Lower lobe of right lung (tissue), 2 donors: ENCODE measurements around the gene AFM. TPM values are rescaled to one million over a fixed set of nuclear protein-coding genes. Genes with fewer than 3 reads are reported as not detected.

ENCODE experiments used
- ATAC-seq, 2 donors: fragments of 200-7000 bp; cut with Tn5 transposase; one replicate each; pipeline ENCODE4 v1.9.1; 2020 to 2022; ENCODE audit warnings: mild to moderate bottlenecking in 2 of 2, moderate library complexity in 2 of 2
- DNase-seq: peaks from one replicate; pipeline ENCODE4 v3.0.0-alpha.2; 2020
- H3K27ac ChIP-seq: fragments of 200-600 bp; one replicate; pipeline ENCODE4 v1.8.0; 2022
- H3K27me3 ChIP-seq: fragments of 200-600 bp; one replicate; pipeline ENCODE4 v1.8.0; 2022; ENCODE audit warnings: low read depth
- H3K36me3 ChIP-seq: fragments of 200-600 bp; one replicate; pipeline ENCODE4 v1.8.0; 2022; ENCODE audit warnings: mild to moderate bottlenecking
- H3K4me1 ChIP-seq: fragments of 200-600 bp; one replicate; pipeline ENCODE4 v1.8.0; 2022
- H3K4me3 ChIP-seq: fragments of 200-600 bp; one replicate; pipeline ENCODE4 v1.8.0; 2022; ENCODE audit warnings: mild to moderate bottlenecking
- H3K9me3 ChIP-seq: fragments of 200-600 bp; one replicate; pipeline ENCODE4 v1.8.0; 2022
- intact Hi-C: fragments of 100-400 bp; cut with DNase I; formaldehyde crosslinking; loops from one replicate; pipeline ENCODE4 v1.11.0; 2022
- total RNA-seq: library from RNA; stranded (reverse); fragmentation: NEBNext Ultra II Directional; extraction: Animal tissue kit (Norgen Biotek cat#: 25700); gene quantifications from one replicate; pipeline ENCODE4 v1.2.1, GENCODE V29; 2021
- TF ChIP-seq, protein P1 (sequence below): fragments of 200-600 bp; IDR thresholded peaks from one replicate; pipeline ENCODE4 v1.8.0; 2022; ENCODE audit warnings: antibody characterized with exemption, mild to moderate bottlenecking
- donor health status: DM: no; HTN: yes; CAD: no; lungs with severe emphysema.

AFM gene
- total RNA-seq, 1 donor from 2014 or later, result not detected

DNA sequence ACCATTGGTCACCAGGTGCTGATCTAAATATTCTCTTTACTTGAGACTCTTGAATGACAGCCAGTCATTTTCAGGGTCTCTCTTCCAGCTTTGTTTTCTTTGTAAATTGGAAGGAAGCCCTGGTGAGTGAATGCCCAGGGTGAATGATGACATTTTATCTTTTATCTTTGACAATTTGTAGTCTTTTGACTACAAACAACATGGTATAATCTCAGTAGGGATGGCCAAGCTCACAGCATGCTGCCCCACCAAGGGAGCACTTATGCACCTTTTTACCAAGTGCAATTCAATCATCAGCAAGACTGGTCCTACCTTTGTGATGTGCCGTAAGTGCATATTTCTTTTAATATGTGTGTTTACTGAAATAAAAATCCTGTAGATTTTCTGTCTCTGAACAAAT is 5.7 kb downstream of the AFM start:
- H3K36me3 ChIP-seq, result no peaks in the 10 kb centered on the region
- DNase-seq (no peak), ATAC-seq (no peak)
- H3K4me1 ChIP-seq, result no peaks in the 10 kb centered on the region
- intact Hi-C loops, result no loop called here
- TF ChIP-seq, protein P1, sequence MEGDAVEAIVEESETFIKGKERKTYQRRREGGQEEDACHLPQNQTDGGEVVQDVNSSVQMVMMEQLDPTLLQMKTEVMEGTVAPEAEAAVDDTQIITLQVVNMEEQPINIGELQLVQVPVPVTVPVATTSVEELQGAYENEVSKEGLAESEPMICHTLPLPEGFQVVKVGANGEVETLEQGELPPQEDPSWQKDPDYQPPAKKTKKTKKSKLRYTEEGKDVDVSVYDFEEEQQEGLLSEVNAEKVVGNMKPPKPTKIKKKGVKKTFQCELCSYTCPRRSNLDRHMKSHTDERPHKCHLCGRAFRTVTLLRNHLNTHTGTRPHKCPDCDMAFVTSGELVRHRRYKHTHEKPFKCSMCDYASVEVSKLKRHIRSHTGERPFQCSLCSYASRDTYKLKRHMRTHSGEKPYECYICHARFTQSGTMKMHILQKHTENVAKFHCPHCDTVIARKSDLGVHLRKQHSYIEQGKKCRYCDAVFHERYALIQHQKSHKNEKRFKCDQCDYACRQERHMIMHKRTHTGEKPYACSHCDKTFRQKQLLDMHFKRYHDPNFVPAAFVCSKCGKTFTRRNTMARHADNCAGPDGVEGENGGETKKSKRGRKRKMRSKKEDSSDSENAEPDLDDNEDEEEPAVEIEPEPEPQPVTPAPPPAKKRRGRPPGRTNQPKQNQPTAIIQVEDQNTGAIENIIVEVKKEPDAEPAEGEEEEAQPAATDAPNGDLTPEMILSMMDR, result no peak
- no peaks in the 10 kb centered on the region for H3K9me3 ChIP-seq
- H3K27me3 ChIP-seq, result no peaks in the 10 kb centered on the region
- no peak overlapping the region for H3K4me3 ChIP-seq
- no peak overlapping the region for H3K27ac ChIP-seq

DNA sequence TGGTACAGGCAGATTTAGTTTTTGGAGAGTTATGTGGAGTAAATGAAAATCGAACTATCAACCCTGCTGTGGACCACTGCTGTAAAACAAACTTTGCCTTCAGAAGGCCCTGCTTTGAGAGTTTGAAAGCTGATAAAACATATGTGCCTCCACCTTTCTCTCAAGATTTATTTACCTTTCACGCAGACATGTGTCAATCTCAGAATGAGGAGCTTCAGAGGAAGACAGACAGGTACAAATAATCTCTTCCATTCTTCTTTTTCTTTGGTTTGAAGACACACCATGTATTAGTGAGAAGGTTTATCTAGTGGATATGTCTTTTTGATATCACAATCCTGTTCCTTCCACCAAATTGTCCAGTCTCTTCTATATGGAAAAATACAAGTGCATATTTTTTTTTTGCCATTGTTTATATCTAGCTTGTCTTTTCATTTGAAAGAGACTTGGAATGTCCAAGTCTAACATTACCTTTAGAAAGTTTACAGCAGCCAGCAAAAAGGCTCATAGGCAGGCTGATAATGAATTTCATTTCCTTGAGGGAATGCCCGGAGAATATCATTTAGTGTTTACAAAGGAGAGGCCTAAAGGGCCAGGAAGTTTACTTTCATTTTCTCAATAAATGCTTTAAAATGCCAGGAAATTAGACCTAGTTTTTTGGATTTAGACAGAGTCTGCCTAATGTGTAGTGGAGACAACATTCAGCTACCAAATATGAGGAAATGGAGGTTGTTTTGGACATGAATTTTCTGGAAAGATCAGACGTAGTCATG is 18.6 kb downstream of the AFM start:
- Histone ChIP-seq H3K36me3 (no peaks in the 10 kb centered on the region), H3K4me3 (no peak overlapping the region), H3K4me1 (peaks cover 11% of the 10 kb centered on the region), H3K9me3 (no peaks in the 10 kb centered on the region), H3K27me3 (no peaks in the 10 kb centered on the region), H3K27ac (no peak overlapping the region)
- TF ChIP-seq, protein P1, result no peak
- intact Hi-C loops, result no loop called here
- DNase-seq (no peak), ATAC-seq (peak in 1 of 2 donors; percentile 54)

DNA sequence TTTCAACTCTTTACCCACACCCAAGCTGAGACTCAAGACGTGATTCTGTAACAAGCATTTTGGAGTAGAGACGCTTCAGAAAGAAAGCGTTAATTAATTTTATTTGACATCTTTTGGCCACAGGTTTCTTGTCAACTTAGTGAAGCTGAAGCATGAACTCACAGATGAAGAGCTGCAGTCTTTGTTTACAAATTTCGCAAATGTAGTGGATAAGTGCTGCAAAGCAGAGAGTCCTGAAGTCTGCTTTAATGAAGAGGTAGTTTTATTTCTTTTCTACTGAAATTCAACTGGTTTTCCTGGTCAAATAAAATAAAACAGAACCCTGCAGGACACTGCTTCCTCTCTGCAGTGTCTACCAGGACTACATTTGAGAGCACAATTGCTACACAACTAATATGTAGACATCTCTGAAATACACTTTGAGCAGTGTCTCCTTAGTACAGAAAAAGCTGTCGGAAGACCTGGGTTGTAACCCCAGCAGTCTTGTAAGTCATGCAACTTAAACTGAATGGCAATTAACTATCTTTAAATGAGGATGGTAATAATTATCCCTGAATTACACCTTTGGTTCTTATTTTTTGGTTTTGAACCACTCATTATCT is 20.2 kb downstream of the AFM start:
- intact Hi-C loops, result no loop called here

DNA sequence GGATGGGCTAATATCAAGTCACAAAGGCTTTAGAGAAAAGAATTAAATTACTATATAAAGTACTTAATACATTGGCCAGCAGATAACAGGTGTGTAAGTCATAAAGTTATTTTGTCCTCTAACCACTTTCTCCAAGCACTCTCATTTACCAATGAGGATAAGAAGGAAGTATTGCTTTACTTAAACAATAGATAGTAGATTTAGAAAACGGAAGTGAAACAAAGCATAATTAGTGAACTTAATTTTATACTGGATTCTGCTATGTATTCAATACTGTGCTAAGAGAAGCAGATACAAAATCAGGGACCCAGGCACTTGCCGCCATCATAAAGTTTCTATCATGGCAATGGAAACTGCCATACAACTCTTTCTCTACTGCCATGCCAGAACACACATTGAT is 24.0 kb downstream of the AFM start:
- Histone ChIP-seq H3K4me1 (peaks cover 7% of the 10 kb centered on the region), H3K27me3 (no peaks in the 10 kb centered on the region), H3K9me3 (no peaks in the 10 kb centered on the region), H3K27ac (no peak overlapping the region), H3K36me3 (no peaks in the 10 kb centered on the region), H3K4me3 (no peak overlapping the region)
- TF ChIP-seq, protein P1, result no peak
- ATAC-seq, result no peak
- DNase-seq, result no peak
- intact Hi-C loops, result no loop called here

More for the DNA sequence above, 20.2 kb downstream of the AFM start:
- peaks cover 11% of the 10 kb centered on the region for H3K4me1 ChIP-seq
- no peaks in the 10 kb centered on the region for H3K9me3 ChIP-seq
- no peaks in the 10 kb centered on the region for H3K36me3 ChIP-seq
- H3K27me3 ChIP-seq, result no peaks in the 10 kb centered on the region
- no peak overlapping the region for H3K4me3 ChIP-seq
- ATAC-seq (peak in 1 of 2 donors; percentile 60), DNase-seq (no peak)
- TF ChIP-seq, protein P1, result no peak
- H3K27ac ChIP-seq, result no peak overlapping the region

DNA sequence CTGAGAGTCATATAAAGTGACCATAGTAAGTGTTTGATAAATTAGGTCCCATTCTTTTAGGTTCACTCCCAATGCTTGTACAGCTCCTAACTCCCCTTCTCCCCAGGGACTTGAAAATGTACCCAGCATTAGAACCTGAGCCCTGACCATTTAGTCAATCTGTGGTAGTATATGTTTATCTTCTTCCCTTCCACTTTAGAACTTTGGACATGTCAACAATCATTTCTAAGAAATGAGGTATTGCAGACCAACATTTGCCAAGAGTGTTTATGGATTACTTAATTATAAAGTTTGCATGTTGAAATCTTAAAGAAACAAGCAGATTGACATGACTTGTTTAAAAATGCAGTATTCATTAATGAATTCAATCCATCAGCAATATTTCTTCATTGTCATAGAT is 26.0 kb downstream of the AFM start:
- no peaks in the 10 kb centered on the region for H3K27me3 ChIP-seq
- intact Hi-C loops, result no loop called here

More for the DNA sequence above, 26.0 kb downstream of the AFM start:
- TF ChIP-seq, protein P1, result no peak
- Histone ChIP-seq H3K4me1 (no peaks in the 10 kb centered on the region), H3K9me3 (no peaks in the 10 kb centered on the region), H3K4me3 (no peak overlapping the region), H3K27ac (no peak overlapping the region), H3K36me3 (no peaks in the 10 kb centered on the region)
- no peak for DNase-seq
- no peak for ATAC-seq
